Measurements from ENCODE around the gene LHX4. TPM values are rescaled to one million over a fixed set of nuclear protein-coding genes. Genes with fewer than 3 reads are reported as not detected.

The LHX4 gene
- total and polyA plus RNA-seq, 10 donors, result 0.02 to 2.0 (median 0.03) TPM; not detected in 5

GRCh38 chr1:180211860-180212229 is 18.2 kb upstream of the LHX4 start:
- no peaks in the 10 kb centered on the region for H3K9me3 ChIP-seq
- no peak for TF ChIP-seq POLR2AphosphoS5 (IDR thresholded peaks at IDR 0.05)
- TF ChIP-seq CTCF (IDR thresholded peaks at IDR 0.05 in 8 of 11, conservative IDR thresholded peaks at IDR 0.05 in 3 of 11), result no peak
- TF ChIP-seq POLR2A (IDR thresholded peaks at IDR 0.05), result no peak
- H3K4me3 ChIP-seq, result no peak overlapping the region
- no peak overlapping the region for H3K27ac ChIP-seq
- peaks cover 0 to 11% (median 0%) of the 10 kb centered on the region in 7 donors for H3K27me3 ChIP-seq (replicated peaks in 1 of 7)
- H3K4me1 ChIP-seq, result peaks cover 0 to 5% (median 2%) of the 10 kb centered on the region in 6 donors
- WGBS, 5 donors, result 65 to 85% (median 74%) methylated on average over 8 of the region's 8 CpGs
- intact Hi-C loops (cut with DNase I; ENCODE audit: low total_unique reads), result no loop called here
- DNase-seq, result no peak
- H3K36me3 ChIP-seq, result no peaks in the 10 kb centered on the region

DNA sequence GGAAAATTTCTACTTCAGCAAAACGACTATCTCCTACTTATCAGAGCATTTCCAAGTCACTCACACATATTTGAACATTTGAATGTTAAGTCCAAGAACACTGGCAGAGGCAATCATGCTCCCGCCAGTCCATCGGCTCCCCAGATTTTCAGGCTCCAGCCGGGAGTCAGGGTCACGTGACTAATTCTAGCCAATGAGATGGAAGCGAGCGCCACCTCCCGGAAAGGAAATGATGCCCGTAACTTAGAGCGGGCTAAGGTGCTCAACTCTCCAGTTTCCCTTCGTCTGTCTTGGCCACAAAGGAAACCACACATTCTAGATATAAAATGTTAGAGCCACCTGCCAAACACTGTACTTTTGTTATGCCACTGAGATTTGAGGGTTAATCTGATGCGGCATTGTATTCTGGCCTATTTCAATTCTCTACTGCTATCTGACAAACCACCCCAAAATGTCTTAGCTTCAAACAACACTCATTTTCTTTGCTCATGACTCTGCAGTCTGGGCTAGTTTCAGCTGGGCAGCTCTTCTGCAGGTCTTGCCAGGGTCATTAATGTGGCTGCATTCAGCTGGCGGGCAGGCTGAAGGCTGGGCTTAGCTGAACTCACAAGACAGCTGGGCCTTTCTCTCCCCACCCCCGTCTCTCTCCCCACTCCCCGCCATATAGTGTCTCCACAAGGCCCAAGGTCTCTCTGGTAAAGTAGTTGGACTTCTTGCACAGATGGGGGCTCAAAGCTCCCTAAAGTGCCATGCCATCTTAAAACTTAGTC is 16.5 kb upstream of the LHX4 start:
- Histone ChIP-seq H3K9me3 (no peaks in the 10 kb centered on the region), H3K4me3 (peak overlapping the region in 1 of 8 donors; percentile 43), H3K36me3 (no peaks in the 10 kb centered on the region), H3K27ac (no peak overlapping the region), H3K27me3 (replicated peaks in 1 of 7) (peaks cover 0 to 11% (median 0%) of the 10 kb centered on the region in 7 donors), H3K4me1 (peaks cover 0 to 4% (median 0%) of the 10 kb centered on the region in 6 donors)
- 56 to 67% (median 62%) methylated on average over 15 of the region's 15 CpGs for WGBS, 5 donors
- no peak for TF ChIP-seq CTCF (IDR thresholded peaks at IDR 0.05 in 8 of 11, conservative IDR thresholded peaks at IDR 0.05 in 3 of 11)
- TF ChIP-seq POLR2AphosphoS5 (IDR thresholded peaks at IDR 0.05), result no peak
- no peak for TF ChIP-seq POLR2A (IDR thresholded peaks at IDR 0.05)
- DNase-seq, result peak; percentile 72
- intact Hi-C loops (cut with DNase I; ENCODE audit: low total_unique reads), result no loop called here

- peaks cover 0 to 17% (median 0%) of the 10 kb centered on the region in 7 donors for H3K27me3 ChIP-seq (replicated peaks in 1 of 7)
- peaks cover 0 to 4% (median 0%) of the 10 kb centered on the region in 6 donors for H3K4me1 ChIP-seq
- intact Hi-C loops (cut with DNase I; ENCODE audit: low total_unique reads), result no loop called here
- H3K9me3 ChIP-seq, result no peaks in the 10 kb centered on the region
- TF ChIP-seq CTCF (IDR thresholded peaks at IDR 0.05 in 8 of 11, conservative IDR thresholded peaks at IDR 0.05 in 3 of 11) (no peak), POLR2AphosphoS5 (IDR thresholded peaks at IDR 0.05) (no peak), POLR2A (IDR thresholded peaks at IDR 0.05) (no peak)
- no peaks in the 10 kb centered on the region for H3K36me3 ChIP-seq
- no peak overlapping the region for H3K4me3 ChIP-seq
- H3K27ac ChIP-seq, result no peak overlapping the region
- 86 to 94% (median 92%) methylated on average over 19 to 22 of the region's 22 CpGs for WGBS, 5 donors
- no peak for DNase-seq
Observed at GRCh38 chr1:180215856-180216625, 14.0 kb upstream of the LHX4 start.

DNA sequence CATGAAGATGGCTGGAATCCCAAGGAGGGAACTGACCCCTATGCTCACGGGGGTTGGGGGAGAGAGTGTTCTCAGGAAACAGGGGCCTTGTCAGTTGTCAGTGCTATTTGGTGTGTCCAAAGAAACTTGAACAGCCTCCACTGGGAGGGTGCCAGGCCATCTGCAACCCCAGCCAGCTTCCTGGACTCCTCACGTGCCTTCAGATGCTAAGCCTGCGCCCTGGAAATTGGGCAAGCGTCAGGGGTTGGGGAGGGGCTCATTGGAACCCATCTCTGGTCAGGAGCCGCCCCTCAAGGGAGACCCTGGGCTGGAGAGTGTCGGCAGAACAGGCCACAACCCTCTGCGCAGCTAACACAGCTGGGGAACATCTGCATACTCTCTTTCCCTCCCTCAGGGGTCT is 13.1 kb upstream of the LHX4 start:
- WGBS, 5 donors, result 63 to 85% (median 74%) methylated on average over 5 to 7 of the region's 7 CpGs
- Histone ChIP-seq H3K4me1 (peaks cover 0 to 4% (median 0%) of the 10 kb centered on the region in 6 donors), H3K27me3 (replicated peaks in 1 of 7) (peaks cover 0 to 21% (median 0%) of the 10 kb centered on the region in 7 donors), H3K27ac (no peak overlapping the region), H3K36me3 (no peaks in the 10 kb centered on the region), H3K4me3 (no peak overlapping the region), H3K9me3 (no peaks in the 10 kb centered on the region)
- TF ChIP-seq POLR2A (IDR thresholded peaks at IDR 0.05), result no peak
- TF ChIP-seq CTCF (IDR thresholded peaks at IDR 0.05 in 8 of 11, conservative IDR thresholded peaks at IDR 0.05 in 3 of 11), result no peak
- no peak for TF ChIP-seq POLR2AphosphoS5 (IDR thresholded peaks at IDR 0.05)
- no peak for DNase-seq
- intact Hi-C loops (cut with DNase I; ENCODE audit: low total_unique reads), result no loop called here
